ENCODE data around the gene FOXF1. TPM values are rescaled to one million over a fixed set of nuclear protein-coding genes. Genes with fewer than 3 reads are reported as not detected.

Gene FOXF1
- polyA plus RNA-seq, 3 donors = not detected

DNA sequence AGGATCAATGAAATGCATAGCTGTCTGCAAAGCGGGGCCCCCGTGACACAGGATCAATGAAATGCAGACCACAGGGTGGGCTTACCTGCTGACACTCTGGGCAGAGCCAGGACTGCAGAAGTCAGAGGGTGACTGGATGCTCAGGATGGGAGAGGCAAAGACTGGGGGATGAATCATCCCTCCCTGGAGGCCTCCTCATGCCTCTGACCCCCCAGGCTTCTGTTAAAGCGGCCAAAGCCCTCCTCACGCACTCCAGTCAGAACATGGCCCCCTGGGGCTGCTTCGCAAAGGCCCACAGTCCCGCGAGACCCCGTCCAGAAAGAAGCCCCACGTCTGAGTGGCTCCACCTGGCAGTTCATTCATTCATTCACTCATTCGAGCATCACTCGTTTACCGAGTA, 38.4 kb upstream of the FOXF1 start:
- no peaks in the 10 kb centered on the region for H4K20me1 ChIP-seq (ENCODE audit: insufficient read depth, low read length)
- no peaks in the 10 kb centered on the region for H3K36me3 Mint-ChIP-seq
- H3K9me3 ChIP-seq (replicated peaks in 1 of 2; ENCODE audit: control insufficient read depth in 1 of 2, insufficient read depth in 1 of 2, low read length in 2 of 2) = peaks cover 0 to 3% of the 10 kb centered on the region in 2 donors
- no peak overlapping the region for H3K4me3 ChIP-seq (replicated peaks in 1 of 3; ENCODE audit: low read depth in 2 of 3, low read length in 3 of 3)
- TF ChIP-seq, protein P1, sequence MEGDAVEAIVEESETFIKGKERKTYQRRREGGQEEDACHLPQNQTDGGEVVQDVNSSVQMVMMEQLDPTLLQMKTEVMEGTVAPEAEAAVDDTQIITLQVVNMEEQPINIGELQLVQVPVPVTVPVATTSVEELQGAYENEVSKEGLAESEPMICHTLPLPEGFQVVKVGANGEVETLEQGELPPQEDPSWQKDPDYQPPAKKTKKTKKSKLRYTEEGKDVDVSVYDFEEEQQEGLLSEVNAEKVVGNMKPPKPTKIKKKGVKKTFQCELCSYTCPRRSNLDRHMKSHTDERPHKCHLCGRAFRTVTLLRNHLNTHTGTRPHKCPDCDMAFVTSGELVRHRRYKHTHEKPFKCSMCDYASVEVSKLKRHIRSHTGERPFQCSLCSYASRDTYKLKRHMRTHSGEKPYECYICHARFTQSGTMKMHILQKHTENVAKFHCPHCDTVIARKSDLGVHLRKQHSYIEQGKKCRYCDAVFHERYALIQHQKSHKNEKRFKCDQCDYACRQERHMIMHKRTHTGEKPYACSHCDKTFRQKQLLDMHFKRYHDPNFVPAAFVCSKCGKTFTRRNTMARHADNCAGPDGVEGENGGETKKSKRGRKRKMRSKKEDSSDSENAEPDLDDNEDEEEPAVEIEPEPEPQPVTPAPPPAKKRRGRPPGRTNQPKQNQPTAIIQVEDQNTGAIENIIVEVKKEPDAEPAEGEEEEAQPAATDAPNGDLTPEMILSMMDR (IDR thresholded peaks at IDR 0.05) = no peak
- no peak overlapping the region for H2AFZ ChIP-seq (ENCODE audit: insufficient read depth, low read depth, low read length, poor library complexity, severe bottlenecking)
- H3K27me3 Mint-ChIP-seq (ENCODE audit: low read depth in 3 of 3) = peaks cover 11 to 18% (median 16%) of the 10 kb centered on the region in 3 donors
- peaks cover 0 to 4% of the 10 kb centered on the region in 2 donors for H3K27me3 ChIP-seq (ENCODE audit: control insufficient read depth in 2 of 2, insufficient read depth in 2 of 2, low read length in 2 of 2)
- H3K9ac ChIP-seq (ENCODE audit: insufficient read depth, low read length, poor library complexity, severe bottlenecking) = no peak overlapping the region
- no peaks in the 10 kb centered on the region for H3K4me1 Mint-ChIP-seq
- no peak overlapping the region for H3K4me3 Mint-ChIP-seq
- no peak overlapping the region for H3K4me2 ChIP-seq (replicated peaks; ENCODE audit: extremely low read depth, low read length, poor library complexity, severe bottlenecking)
- intact Hi-C loops (cut with micrococcal nuclease) = no loop called here
- H3K9me3 Mint-ChIP-seq = peaks cover 0 to 9% (median 3%) of the 10 kb centered on the region in 7 donors
- H3K4me1 ChIP-seq (ENCODE audit: control insufficient read depth in 1 of 2, insufficient read depth in 2 of 2, low read length in 2 of 2) = no peaks in the 10 kb centered on the region
- no peak overlapping the region for H3K27ac Mint-ChIP-seq
- no peak overlapping the region for H3K27ac ChIP-seq (ENCODE audit: low read depth in 1 of 2, low read length in 2 of 2)
- WGBS (ENCODE audit: insufficient coverage) = 96% methylated on average over 10 of the region's 12 CpGs
- DNase-seq = no peak
- no peaks in the 10 kb centered on the region for H3K79me2 ChIP-seq (ENCODE audit: insufficient read depth, low read length)
- no peaks in the 10 kb centered on the region for H3K36me3 ChIP-seq (replicated peaks in 1 of 2; ENCODE audit: control insufficient read depth in 1 of 2, insufficient read depth in 2 of 2, low read length in 2 of 2)

DNA sequence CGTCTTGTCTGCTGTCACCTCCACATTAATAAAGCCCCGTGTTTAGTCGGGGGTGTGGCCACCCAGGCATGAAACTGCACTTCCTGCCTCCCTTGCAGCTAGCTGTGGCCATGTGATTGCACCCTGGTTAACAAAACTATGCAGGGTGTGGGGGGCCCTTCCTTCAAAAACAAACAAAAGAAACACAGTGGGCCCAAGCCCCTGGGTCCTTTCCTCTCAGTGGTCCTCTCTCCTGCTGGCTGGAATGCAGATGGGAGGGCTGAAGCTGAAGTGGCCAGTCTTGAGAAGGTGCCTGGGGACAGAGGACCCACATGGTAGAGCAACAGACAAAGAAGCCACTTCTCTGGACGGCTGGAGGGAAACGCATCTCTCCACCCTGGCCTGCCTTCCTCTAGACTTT, 38.0 kb upstream of the FOXF1 start:
- no peak overlapping the region for H3K27ac Mint-ChIP-seq
- TF ChIP-seq, protein P1 (IDR thresholded peaks at IDR 0.05) = no peak
- Histone ChIP-seq H3K9ac (ENCODE audit: insufficient read depth, low read length, poor library complexity, severe bottlenecking) (no peak overlapping the region), H3K36me3 (replicated peaks in 1 of 2; ENCODE audit: control insufficient read depth in 1 of 2, insufficient read depth in 2 of 2, low read length in 2 of 2) (no peaks in the 10 kb centered on the region), H2AFZ (ENCODE audit: insufficient read depth, low read depth, low read length, poor library complexity, severe bottlenecking) (no peak overlapping the region), H3K4me3 (replicated peaks in 1 of 3; ENCODE audit: low read depth in 2 of 3, low read length in 3 of 3) (no peak overlapping the region), H3K27ac (ENCODE audit: low read depth in 1 of 2, low read length in 2 of 2) (no peak overlapping the region), H3K9me3 (replicated peaks in 1 of 2; ENCODE audit: control insufficient read depth in 1 of 2, insufficient read depth in 1 of 2, low read length in 2 of 2) (peaks cover 0 to 3% of the 10 kb centered on the region in 2 donors), H4K20me1 (ENCODE audit: insufficient read depth, low read length) (no peaks in the 10 kb centered on the region), H3K79me2 (ENCODE audit: insufficient read depth, low read length) (no peaks in the 10 kb centered on the region), H3K27me3 (ENCODE audit: control insufficient read depth in 2 of 2, insufficient read depth in 2 of 2, low read length in 2 of 2) (peaks cover 0 to 7% of the 10 kb centered on the region in 2 donors), H3K4me1 (ENCODE audit: control insufficient read depth in 1 of 2, insufficient read depth in 2 of 2, low read length in 2 of 2) (no peaks in the 10 kb centered on the region), H3K4me2 (replicated peaks; ENCODE audit: extremely low read depth, low read length, poor library complexity, severe bottlenecking) (no peak overlapping the region)
- H3K4me3 Mint-ChIP-seq = no peak overlapping the region
- intact Hi-C loops (cut with micrococcal nuclease) = no loop called here
- 77% methylated on average over 3 of the region's 5 CpGs for WGBS (ENCODE audit: insufficient coverage)
- peaks cover 11 to 22% (median 16%) of the 10 kb centered on the region in 3 donors for H3K27me3 Mint-ChIP-seq (ENCODE audit: low read depth in 3 of 3)
- H3K4me1 Mint-ChIP-seq = no peaks in the 10 kb centered on the region
- DNase-seq = no peak
- no peaks in the 10 kb centered on the region for H3K36me3 Mint-ChIP-seq
- H3K9me3 Mint-ChIP-seq = peaks cover 0 to 9% (median 3%) of the 10 kb centered on the region in 7 donors
